Kidney epithelial cell (primary cell): Measurements from ENCODE around the gene GCH1. TPM values are rescaled to one million over a fixed set of nuclear protein-coding genes. Genes with fewer than 3 reads are reported as not detected.
A peak's percentile ranks its signal among the peaks of the same experiment; 100 is the strongest.

Experiments used
- DNase-seq: peaks from one replicate; pipeline ENCODE4 v3.0.0-alpha.2; 2010; ENCODE audit warnings: low read depth
- H3K27me3 ChIP-seq: 2 replicates; pipeline ENCODE4 v1.6.0; 2011; ENCODE audit warnings: low read length; ENCODE audit not compliant: control insufficient read depth, insufficient read depth
- H3K36me3 ChIP-seq: 2 replicates; pipeline ENCODE4 v1.5.1; 2011; ENCODE audit warnings: low read length; ENCODE audit not compliant: control insufficient read depth, insufficient read depth
- H3K4me3 ChIP-seq: 2 replicates; pipeline ENCODE4 v1.5.1; 2011; ENCODE audit warnings: low read depth, mild to moderate bottlenecking, control low read depth, low read length
- total RNA-seq: library from RNA; depleted of rRNA; stranded (reverse); fragments of >200 nt; gene quantifications from 2 replicates; pipeline ENCODE4 v1.2.3, GENCODE V29; 2015
- TF ChIP-seq, protein P1 (sequence below): IDR thresholded peaks from 2 replicates; pipeline ENCODE4 v1.5.1; 2011; ENCODE audit warnings: mild to moderate bottlenecking, moderate library complexity, low read length, control low read depth, inconsistent platforms; ENCODE audit not compliant: insufficient read depth, poor library complexity, severe bottlenecking

The GCH1 gene
- total RNA-seq, 1 donor from 2014 or later, result 30.9 TPM

DNA sequence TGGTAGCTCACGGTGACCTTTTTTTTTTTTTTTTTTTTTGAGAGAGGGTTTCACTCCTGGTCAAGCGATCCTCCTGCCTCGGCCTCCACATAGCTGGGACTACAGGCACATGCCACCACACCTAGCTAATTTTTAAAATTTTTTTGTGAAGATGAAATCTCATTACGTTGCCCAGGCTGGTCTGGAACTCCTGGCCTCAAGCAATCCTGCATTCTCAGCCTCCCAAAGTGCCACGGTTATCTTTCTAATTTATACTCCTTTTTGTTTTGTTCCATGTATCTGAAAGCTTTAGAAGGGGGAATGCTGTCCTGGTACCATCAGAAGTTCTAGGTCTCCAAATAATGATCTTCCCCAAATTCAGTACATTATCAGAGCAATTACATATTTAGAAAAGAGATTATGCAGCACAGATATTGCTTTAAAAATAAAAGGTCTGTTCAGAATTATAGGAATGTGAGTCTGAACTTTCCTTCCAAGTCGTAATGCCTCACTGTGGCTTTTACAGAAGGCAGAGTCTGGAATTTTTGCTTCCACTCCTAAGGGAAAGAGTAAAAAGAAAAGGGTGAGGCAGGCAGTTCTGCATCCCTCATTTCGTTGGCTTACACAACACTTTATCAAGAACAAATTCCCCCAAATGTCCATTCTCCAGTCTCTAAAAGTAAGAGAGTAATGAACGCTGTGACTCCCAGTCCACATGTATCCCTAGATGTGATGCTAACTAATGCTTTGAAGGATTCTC, 73.0 kb downstream of the GCH1 start:
- Histone ChIP-seq H3K36me3 (no peaks in the 10 kb centered on the region), H3K27me3 (no peaks in the 10 kb centered on the region), H3K4me3 (no peak overlapping the region)
- TF ChIP-seq, protein P1, sequence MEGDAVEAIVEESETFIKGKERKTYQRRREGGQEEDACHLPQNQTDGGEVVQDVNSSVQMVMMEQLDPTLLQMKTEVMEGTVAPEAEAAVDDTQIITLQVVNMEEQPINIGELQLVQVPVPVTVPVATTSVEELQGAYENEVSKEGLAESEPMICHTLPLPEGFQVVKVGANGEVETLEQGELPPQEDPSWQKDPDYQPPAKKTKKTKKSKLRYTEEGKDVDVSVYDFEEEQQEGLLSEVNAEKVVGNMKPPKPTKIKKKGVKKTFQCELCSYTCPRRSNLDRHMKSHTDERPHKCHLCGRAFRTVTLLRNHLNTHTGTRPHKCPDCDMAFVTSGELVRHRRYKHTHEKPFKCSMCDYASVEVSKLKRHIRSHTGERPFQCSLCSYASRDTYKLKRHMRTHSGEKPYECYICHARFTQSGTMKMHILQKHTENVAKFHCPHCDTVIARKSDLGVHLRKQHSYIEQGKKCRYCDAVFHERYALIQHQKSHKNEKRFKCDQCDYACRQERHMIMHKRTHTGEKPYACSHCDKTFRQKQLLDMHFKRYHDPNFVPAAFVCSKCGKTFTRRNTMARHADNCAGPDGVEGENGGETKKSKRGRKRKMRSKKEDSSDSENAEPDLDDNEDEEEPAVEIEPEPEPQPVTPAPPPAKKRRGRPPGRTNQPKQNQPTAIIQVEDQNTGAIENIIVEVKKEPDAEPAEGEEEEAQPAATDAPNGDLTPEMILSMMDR, result no peak
- DNase-seq, result no peak

DNA sequence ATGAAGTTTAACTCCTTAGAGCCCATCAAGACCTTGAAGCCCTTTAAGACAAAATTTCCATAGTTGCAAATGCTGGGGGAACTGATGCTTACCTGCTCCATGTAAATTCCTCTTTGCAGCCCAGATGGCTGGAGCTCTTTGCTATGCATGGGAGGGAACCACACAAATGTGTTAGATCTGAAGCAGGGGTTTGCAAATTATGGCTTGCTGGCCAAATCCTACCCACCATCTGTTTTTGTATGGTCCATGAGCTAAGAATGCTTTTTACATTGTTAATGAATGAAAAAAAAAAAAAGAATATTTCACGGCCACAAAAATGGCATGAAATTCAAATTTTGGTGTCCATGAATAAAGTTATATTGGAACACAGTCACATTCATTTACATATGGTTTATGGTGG, 74.6 kb downstream of the GCH1 start:
- DNase-seq, result no peak
- H3K36me3 ChIP-seq, result no peaks in the 10 kb centered on the region
- no peak overlapping the region for H3K4me3 ChIP-seq
- TF ChIP-seq, protein P1, result no peak
- no peaks in the 10 kb centered on the region for H3K27me3 ChIP-seq

DNA sequence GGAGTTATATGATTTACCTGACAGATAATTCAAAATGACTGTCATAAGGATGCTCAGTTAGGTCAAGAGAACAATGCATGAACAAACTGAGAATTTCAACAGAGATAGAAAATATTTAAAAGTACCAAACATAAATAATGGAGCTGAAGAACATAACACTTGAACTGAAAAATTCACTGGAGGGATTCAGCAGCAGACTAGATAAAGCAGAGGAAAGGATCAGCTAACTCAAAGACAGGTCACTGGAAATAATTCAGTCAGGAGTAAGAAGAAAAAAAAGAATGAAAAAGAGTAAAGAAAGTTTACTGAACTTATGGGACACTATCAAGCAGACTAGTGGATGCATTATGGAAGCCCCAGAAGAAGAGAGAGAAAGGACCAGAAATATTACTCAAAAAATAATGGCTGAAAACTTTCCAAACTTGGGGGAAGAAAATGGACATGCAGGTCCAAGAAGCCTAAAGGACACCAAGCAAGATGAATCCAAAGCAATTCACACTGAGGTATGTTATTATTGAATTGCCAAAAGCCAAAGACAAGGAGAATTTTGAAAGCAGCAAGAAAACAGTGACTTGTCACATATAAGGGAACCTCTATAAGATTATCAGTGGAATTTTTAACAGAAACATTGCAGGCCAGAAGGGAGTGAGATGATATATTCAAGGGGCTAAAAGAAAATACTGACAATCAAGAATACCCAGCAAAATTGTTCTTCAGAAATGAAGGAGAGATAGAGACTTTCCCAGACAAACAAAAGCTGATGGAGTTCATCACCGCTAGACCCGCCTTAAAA, 78.7 kb downstream of the GCH1 start:
- H3K36me3 ChIP-seq, result no peaks in the 10 kb centered on the region
- no peaks in the 10 kb centered on the region for H3K27me3 ChIP-seq
- no peak for DNase-seq
- TF ChIP-seq, protein P1, result no peak
- H3K4me3 ChIP-seq, result no peak overlapping the region

DNA sequence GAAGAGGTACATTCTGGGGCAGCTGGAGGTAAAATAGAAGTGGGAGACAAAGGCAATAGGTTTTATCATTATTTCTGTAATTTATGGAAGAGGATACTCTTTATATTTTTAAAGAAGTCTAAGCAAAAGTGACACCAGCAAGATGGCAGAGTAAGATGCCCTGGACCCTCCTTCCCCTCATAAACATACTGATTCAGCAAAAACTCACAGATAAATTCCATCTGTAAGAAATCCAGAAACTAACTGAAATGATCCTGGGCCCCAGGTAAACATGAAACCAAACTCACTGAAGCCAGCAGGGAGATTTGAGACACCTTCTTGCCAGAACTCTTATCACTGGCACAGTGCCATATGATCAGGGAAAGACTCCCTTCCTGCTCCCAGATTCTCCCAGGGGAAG, 79.9 kb downstream of the GCH1 start:
- TF ChIP-seq, protein P1, result no peak
- Histone ChIP-seq H3K4me3 (no peak overlapping the region), H3K36me3 (no peaks in the 10 kb centered on the region), H3K27me3 (no peaks in the 10 kb centered on the region)
- no peak for DNase-seq

DNA sequence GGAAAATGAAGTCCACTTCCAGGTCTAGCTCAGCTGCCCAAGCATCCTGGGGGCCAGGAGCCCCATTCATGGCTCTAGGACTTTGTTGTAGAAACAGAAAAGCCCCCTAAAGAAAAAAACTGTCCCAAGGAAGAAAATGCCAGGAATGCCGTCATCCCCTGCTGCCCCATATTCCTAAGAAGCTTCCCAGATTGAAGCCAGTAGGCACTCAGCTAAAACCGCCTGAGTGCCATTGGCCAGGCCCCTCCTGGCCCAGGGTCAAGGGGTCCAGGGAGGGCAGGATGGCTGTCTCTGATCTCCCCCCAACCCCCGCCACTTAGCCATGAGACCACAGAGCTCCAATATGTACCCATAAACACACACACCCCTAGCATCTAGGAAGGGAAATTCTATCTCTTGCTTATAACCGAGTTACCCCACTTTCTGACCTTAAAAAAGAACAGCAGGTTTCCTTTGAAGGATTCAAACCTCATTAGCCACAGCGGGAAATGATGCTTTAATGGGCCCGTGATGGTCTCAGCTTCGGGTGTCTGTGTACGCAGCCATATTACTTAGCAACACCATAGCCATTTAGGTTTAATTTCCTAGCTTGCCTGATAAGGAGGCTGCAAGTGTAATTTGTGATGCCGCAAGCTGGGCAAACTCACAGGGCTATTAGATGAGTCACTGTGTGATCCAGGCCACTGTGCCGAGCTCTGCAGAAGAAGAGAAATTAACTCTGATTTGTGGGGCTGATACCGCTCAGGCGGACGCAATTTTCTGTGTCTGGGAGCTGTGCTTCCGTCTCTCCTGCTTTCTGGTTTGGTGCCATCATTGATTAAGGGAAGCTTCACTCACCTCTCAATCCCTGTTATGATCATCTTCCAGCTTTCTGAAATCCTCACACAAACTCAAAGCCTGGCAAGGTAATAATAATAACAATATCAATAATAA, 84.2 kb downstream of the GCH1 start:
- no peaks in the 10 kb centered on the region for H3K27me3 ChIP-seq
- no peak overlapping the region for H3K4me3 ChIP-seq
- no peaks in the 10 kb centered on the region for H3K36me3 ChIP-seq
- TF ChIP-seq, protein P1, result no peak
- peak; percentile 56 for DNase-seq
